GM18517 (cell line): ENCODE measurements around the gene IPMK.

Source experiments
- ATAC-seq: cut with Tn5 transposase; IDR thresholded peaks from one replicate; pipeline ENCODE4 v1.9.1; 2021; ENCODE audit warnings: mild to moderate bottlenecking, moderate library complexity; ENCODE audit not compliant: unreplicated experiment

IPMK gene

DNA sequence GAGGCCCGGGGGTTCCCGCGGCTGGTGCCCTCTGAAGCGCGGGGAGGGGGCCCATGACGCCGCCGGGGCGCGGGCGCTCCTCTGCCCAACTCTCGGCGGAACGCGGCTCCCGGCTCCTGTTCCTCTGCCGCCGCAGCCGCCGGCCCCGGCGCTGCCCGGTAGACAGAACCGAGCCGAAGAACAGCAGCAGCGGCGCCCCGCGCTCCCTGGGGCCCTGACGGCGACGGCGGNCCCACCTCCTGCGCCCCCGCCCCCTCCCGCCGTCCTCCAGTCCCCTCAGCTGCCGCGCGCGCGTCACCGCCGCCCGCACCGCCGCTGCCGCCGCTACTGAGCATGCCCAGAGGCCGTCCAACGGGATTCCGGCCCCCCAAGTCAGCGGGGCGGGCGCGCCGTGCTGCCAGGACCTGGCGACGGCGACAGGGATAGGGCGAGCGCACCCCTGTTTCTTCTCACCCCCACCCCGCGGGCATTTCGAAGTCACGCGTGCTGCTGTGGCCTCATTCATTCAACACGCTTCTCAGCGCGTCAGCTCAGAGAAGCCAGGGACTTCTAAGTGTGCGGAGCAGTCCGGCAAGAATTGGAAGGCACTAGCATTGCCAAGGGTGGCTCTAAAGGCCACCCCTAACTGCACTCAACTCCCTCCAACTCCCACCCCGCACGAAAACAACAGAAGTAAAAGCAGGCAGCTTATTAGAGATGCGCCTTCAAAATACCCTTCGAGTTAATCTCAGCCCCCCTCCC lies at the start of gene IPMK:
IPMK (minus strand) TSS at position 182 of the 741 bp plus-strand sequence. CDS start 283 bp downstream, outside the sequence.
- peak; percentile 42 for ATAC-seq

- no peak for ATAC-seq
Observed at GRCh38 chr10:58316874-58317273, 49.2 kb upstream of the IPMK start.

GRCh38 chr10:58311026-58311425 lies 43.3 kb upstream of the IPMK start:
- ATAC-seq = no peak

- no peak for ATAC-seq
Observed at GRCh38 chr10:58307676-58308075, 40.0 kb upstream of the IPMK start.

DNA sequence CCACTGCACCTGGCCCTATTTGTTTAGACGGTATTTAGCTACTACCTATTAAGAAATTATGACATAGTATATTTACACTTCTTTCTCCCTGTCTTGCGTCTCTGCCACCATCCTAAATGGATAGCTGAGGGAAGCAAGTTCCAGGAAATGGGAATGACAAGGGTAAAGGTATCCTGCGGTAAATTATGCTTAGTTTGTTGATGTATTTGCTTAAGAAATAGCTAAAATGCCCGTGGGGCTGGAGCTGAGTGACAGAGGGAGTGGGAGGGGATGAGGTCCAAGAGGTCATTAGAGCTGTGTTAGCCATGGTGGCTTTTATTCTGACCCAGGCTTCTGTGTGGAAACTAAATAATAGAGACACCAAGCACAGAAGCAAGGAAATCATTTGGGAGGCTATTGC lies 38.1 kb upstream of the IPMK start:
- ATAC-seq = no peak

DNA sequence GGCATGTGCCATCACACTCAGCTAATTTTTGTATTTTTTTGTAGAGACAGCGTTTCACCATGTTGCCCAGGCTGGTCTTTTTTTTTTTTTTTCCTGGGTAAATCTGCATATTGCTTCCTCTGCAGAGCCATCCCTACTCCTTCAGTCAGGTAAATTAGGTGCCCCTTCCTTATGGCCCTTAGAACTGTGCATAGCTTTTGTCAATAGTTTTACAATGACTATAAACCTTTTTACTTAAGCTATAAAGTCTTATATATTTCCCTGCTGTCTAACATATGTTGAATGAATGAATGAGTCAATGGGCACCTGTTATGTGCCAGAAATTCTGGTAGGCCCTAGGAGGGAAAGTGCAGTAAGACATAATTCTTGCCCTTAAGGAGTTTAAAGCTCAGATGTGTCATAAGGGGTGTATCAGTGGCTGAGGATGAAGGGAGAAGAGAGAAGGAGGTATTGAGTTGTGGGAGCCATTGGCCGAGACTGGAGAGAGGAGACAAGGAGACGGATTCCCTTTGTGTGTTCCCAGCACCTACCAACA lies 36.5 kb upstream of the IPMK start:
- ATAC-seq = no peak

DNA sequence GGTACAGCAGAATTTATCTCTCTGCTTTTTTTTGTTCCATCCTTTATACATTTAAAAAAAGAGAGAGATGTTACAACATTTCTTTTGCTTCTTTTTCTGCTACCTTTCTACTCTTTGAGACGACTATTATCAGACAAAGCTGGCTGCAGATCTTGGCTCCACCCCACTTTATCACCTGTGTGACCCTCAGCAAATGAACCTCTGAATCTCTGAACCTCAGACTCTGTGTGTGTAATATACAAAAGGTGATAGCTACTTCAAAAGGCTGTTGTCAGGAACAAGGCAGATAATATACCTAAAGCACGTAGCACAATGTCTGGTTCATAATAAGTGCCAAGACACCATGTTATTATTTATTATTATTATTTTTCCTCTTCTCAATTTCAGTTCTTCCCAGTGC lies 34.6 kb upstream of the IPMK start:
- no peak for ATAC-seq

GRCh38 chr10:58300676-58301075 lies 33.0 kb upstream of the IPMK start:
- no peak for ATAC-seq

DNA sequence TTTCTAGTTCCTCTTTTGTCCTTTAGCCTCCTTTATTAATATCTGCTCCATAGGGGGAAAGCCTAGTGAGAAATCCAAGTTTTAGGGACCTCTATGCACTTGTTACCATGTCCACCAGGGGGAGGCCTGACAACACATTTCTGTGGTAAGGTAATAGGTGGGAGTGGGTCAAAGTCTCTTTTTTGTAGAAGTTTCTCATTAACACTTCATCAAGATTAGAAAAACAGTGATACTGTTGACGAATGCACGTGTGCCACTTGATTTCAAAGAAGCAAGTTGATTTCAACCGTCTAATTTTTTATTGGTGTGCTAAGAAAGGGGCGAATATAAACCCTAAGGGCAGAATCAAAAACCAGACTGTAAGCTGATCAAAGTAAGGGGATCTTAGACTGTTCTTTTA lies 31.9 kb upstream of the IPMK start:
- ATAC-seq = peak; percentile 93

- ATAC-seq = no peak
Observed at GRCh38 chr10:58293989-58294388, 26.3 kb upstream of the IPMK start.

- ATAC-seq = peak; percentile 90
Observed at GRCh38 chr10:58291538-58292174, 24.0 kb upstream of the IPMK start.

DNA sequence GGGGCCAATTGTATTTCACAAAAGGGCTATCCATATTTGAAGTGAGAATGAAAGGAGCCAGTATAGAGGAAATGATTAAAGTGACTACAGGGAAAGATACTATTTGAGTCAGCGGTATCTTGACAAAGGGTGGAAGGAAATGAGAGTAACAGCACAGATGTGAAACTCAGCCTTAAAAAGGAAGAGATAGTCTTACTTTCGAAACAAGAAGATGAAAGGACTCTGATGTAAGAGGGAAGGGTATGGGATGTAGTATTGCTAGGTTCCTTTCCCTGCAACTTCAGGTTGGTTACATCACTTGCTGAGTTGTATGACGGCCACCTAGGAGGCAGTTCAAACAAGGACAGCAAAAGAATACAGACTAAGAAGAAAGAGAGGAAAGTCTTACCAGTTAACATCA lies 14.9 kb upstream of the IPMK start:
- peak; percentile 99 for ATAC-seq

GRCh38 chr10:58281092-58281752 lies 13.5 kb upstream of the IPMK start:
- no peak for ATAC-seq

- no peak for ATAC-seq
Observed at GRCh38 chr10:58280477-58280876, 12.8 kb upstream of the IPMK start.

DNA sequence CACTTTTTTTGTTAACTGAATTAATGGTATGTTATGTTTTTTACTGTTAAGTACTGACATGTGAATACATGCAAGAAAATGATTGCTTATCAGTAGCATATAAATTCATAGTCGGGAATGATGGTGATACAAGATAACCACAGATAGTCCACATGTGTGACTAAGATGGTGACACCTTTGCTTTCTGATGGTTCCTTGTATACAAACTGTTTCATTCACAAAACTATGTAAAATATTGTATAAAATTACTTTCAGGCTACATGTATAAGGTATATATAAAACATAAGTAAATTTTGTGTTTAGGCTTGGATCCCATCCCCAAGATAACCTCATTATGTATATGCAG lies 11.2 kb upstream of the IPMK start:
- ATAC-seq = no peak

DNA sequence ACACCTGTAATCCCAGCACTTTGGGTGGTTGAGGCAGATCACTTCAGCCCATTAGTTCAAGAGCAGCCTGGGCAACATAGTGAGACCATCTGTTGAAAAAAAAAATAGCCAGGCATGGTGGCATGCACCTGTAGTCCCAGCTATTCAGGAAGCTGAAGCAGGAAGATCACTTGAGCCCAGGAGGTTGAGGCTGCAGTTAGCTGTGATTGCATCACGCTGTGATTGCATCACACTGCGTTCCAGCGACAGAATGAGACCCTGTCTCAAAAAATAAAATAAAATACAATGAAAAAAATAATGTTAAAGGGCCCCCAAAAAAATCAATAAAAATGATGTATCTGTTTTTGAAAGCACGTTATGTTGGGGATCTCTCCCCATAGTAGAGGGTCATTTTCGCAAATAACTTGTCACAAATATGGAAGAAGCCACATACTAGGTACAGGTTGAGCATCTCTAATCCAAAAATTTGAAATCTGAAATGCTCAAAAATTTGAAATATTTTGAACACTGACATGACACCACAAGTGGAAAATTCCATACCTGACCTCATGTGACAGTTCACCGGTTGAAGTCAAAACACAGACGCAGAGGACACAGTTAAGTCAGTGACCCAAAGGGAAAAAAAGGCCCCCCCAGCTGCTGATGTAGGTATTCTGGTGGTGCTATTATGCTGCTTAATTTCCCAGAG lies 10.7 kb upstream of the IPMK start:
- no peak for ATAC-seq

GRCh38 chr10:58275908-58276307 lies 8.2 kb upstream of the IPMK start:
- ATAC-seq = no peak

DNA sequence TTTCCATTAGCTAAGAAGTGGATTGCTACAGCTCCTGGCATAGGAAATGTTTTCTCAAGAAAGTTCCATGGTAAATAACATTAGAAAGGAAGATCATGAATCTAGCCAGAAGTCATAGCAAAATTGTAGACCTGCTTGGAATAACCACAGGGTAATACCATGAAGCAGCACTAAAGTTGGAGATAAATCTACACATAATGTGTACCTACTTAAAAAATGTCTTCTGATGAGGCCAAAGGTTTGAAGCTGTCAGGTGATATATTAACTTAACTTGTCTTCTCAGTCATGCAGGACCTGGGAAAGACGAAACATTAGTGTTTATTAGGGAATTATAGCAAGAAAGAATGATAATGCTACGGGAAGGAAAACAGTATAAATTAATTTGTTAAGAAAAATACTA lies 7.6 kb upstream of the IPMK start:
- no peak for ATAC-seq

- no peak for ATAC-seq
Observed at GRCh38 chr10:58269782-58270290, 2.1 kb upstream of the IPMK start.

GRCh38 chr10:58268946-58269781 lies 1.5 kb upstream of the IPMK start, which contains the start of gene CISD1:
CISD1 (plus strand) TSS chr10:58269162; CDS start chr10:58269274, 112 bp downstream.
- peak; percentile 72 for ATAC-seq
